Astrocyte (in vitro differentiated cells and primary cell): Measurements from ENCODE around the gene BTRC. TPM values are rescaled to one million over a fixed set of nuclear protein-coding genes. Genes with fewer than 3 reads are reported as not detected.
"Not testable (repeated sequence)": the region's sequence is repeated elsewhere in the genome, so short reads cannot be mapped to it uniquely, and the experiment has no call there.

Experiments
- DNase-seq: peaks from one replicate; pipeline ENCODE4 v3.0.0-alpha.2; 2010; ENCODE audit warnings: low read depth
- FAIRE-seq: peaks from 2 replicates; lab custom pipeline; 2011; peaks lifted over from hg19 to GRCh38; lab: Jason Lieb, UNC
- H2AFZ ChIP-seq: 2 replicates; pipeline ENCODE4 v1.6.0; 2012; ENCODE audit warnings: low read depth, low read length, inconsistent platforms
- H3K27ac ChIP-seq: 2 replicates; pipeline ENCODE4 v1.5.1; 2011; ENCODE audit warnings: low read depth, low read length, inconsistent platforms
- H3K27me3 ChIP-seq: 2 replicates; pipeline ENCODE4 v1.6.0; 2011; ENCODE audit warnings: low read length, inconsistent platforms; ENCODE audit not compliant: insufficient read depth
- H3K36me3 ChIP-seq: 2 replicates; pipeline ENCODE4 v1.5.1; 2011; ENCODE audit warnings: low read length, inconsistent platforms; ENCODE audit not compliant: insufficient read depth
- H3K4me1 ChIP-seq: 2 replicates; pipeline ENCODE4 v1.5.1; 2011; ENCODE audit warnings: low read length, inconsistent platforms; ENCODE audit not compliant: insufficient read depth
- H3K4me2 ChIP-seq: 2 replicates; pipeline ENCODE4 v1.6.0; 2012; ENCODE audit warnings: low read length, inconsistent platforms
- H3K4me3 ChIP-seq: 2 replicates; pipeline ENCODE4 v1.5.1; 2011; ENCODE audit warnings: low read depth, mild to moderate bottlenecking, low read length, inconsistent platforms; ENCODE audit not compliant: insufficient read depth
- H3K79me2 ChIP-seq: 2 replicates; pipeline ENCODE4 v1.6.0; 2012; ENCODE audit warnings: mild to moderate bottlenecking, low read length, inconsistent platforms; ENCODE audit not compliant: insufficient read depth
- H3K9ac ChIP-seq: 2 replicates; pipeline ENCODE4 v1.6.0; 2012; ENCODE audit warnings: mild to moderate bottlenecking, low read length, inconsistent platforms
- H3K9me3 ChIP-seq: 2 replicates; pipeline ENCODE4 v1.5.1; 2012; ENCODE audit warnings: low read depth, mild to moderate bottlenecking, low read length, inconsistent platforms; ENCODE audit not compliant: insufficient read depth
- H4K20me1 ChIP-seq: 2 replicates; pipeline ENCODE4 v1.6.0; 2012; ENCODE audit warnings: low read length, inconsistent platforms; ENCODE audit not compliant: insufficient read depth
- H3K27ac Mint-ChIP-seq: one replicate; pipeline ENCODE4 v1.8.0; 2021; ENCODE audit warnings: mild to moderate bottlenecking, mixed read lengths; ENCODE audit not compliant: unreplicated experiment
- H3K27me3 Mint-ChIP-seq: one replicate; pipeline ENCODE4 v1.8.0; 2021; ENCODE audit warnings: low read depth, mixed read lengths; ENCODE audit not compliant: unreplicated experiment
- H3K36me3 Mint-ChIP-seq: one replicate; pipeline ENCODE4 v1.8.0; 2021; ENCODE audit warnings: low read depth, mixed read lengths; ENCODE audit not compliant: unreplicated experiment
- H3K4me1 Mint-ChIP-seq: one replicate; pipeline ENCODE4 v1.8.0; 2021; ENCODE audit warnings: low read depth, mixed read lengths; ENCODE audit not compliant: unreplicated experiment
- H3K4me3 Mint-ChIP-seq: one replicate; pipeline ENCODE4 v1.8.0; 2021; ENCODE audit warnings: mild to moderate bottlenecking, moderate library complexity, mixed read lengths; ENCODE audit not compliant: unreplicated experiment
- H3K9me3 Mint-ChIP-seq: one replicate; pipeline ENCODE4 v1.8.0; 2021; ENCODE audit warnings: mild to moderate bottlenecking, mixed read lengths; ENCODE audit not compliant: unreplicated experiment
- CTCF ChIP-seq: IDR thresholded peaks from 2 replicates; pipeline ENCODE4 v1.5.1; 2011; ENCODE audit warnings: low read depth, mild to moderate bottlenecking, inconsistent platforms, low read length, moderate library complexity; ENCODE audit not compliant: insufficient read depth
- EZH2 ChIP-seq: IDR thresholded peaks from 2 replicates; pipeline ENCODE4 v1.6.1; 2012; ENCODE audit warnings: mild to moderate bottlenecking, low read length, inconsistent platforms; ENCODE audit not compliant: insufficient read depth
- total RNA-seq: library from RNA; stranded (reverse); gene quantifications from 2 replicates; pipeline ENCODE4 v1.2.1, GENCODE V29; 2021

BTRC gene
- total RNA-seq, 1 donor from 2014 or later = 33.3 TPM

DNA sequence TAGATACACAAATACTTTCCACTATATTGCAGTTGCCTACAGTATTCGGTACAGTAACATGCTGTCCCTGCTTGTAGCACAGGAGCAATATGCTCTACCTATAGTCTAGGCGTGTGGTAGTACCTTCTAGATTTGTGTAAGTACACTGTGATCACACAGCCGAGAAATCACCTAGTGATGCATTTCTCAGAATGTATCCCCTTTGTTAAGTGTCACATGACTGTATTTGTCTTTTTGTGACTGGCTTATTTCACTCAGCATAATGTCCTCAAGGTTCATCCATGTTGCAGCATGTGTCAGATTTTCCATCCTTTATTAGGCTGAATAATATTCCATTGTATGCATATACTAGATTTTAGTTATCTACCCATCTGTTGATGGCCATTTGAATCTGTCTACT is 61.9 kb downstream of the BTRC start:
- FAIRE-seq = peak; percentile 59
- Mint-ChIP-seq H3K36me3 (no peaks in the 10 kb centered on the region), H3K27me3 (no peaks in the 10 kb centered on the region), H3K9me3 (no peaks in the 10 kb centered on the region), H3K27ac (no peak overlapping the region), H3K4me3 (no peak overlapping the region), H3K4me1 (no peaks in the 10 kb centered on the region)
- H3K4me2 ChIP-seq = no peak overlapping the region
- no peaks in the 10 kb centered on the region for H3K4me1 ChIP-seq
- no peak overlapping the region for H3K4me3 ChIP-seq
- peaks cover 10% of the 10 kb centered on the region for H3K79me2 ChIP-seq
- no peaks in the 10 kb centered on the region for H3K36me3 ChIP-seq
- peaks cover 36% of the 10 kb centered on the region for H4K20me1 ChIP-seq
- no peak overlapping the region for H3K27ac ChIP-seq
- DNase-seq = no peak
- no peaks in the 10 kb centered on the region for H3K9me3 ChIP-seq
- no peak overlapping the region for H2AFZ ChIP-seq
- no peaks in the 10 kb centered on the region for H3K27me3 ChIP-seq
- no peak for TF ChIP-seq CTCF
- TF ChIP-seq EZH2 = no peak
- H3K9ac ChIP-seq = no peak overlapping the region

DNA sequence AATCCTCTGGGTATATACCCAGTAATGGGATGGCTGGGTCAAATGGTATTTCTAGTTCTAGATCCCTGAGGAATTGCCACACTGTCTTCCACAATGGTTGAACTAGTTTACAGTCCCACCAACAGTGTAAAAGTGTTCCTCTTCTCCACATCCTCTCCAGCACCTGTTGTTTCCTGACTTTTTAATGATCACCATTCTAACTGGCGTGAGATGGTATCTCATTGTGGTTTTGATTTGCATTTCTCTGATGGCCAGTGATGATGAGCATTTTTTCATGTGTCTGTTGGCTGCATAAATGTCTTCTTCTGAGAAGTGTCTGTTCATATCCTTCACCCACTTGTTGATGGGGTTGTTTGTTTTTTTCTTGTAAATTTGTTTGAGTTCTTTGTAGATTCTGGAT is 68.0 kb downstream of the BTRC start:
- not testable (repeated sequence) for H3K4me1 ChIP-seq, H3K4me3 ChIP-seq, H3K9me3 ChIP-seq, DNase-seq, H3K27ac ChIP-seq, H3K27me3 Mint-ChIP-seq, H3K9ac ChIP-seq, H3K4me1 Mint-ChIP-seq, H3K9me3 Mint-ChIP-seq, H2AFZ ChIP-seq, H3K36me3 Mint-ChIP-seq, H3K4me2 ChIP-seq, FAIRE-seq, H3K27me3 ChIP-seq, H3K4me3 Mint-ChIP-seq, H3K36me3 ChIP-seq, H3K27ac Mint-ChIP-seq
- peaks cover 15% of the 10 kb centered on the region for H3K79me2 ChIP-seq
- peaks cover 45% of the 10 kb centered on the region for H4K20me1 ChIP-seq

GRCh38 chr10:101425535-101425934 is 71.6 kb downstream of the BTRC start:
- Histone ChIP-seq H3K4me1 (no peaks in the 10 kb centered on the region), H4K20me1 (peaks cover 44% of the 10 kb centered on the region), H2AFZ (no peak overlapping the region), H3K27me3 (no peaks in the 10 kb centered on the region), H3K36me3 (no peaks in the 10 kb centered on the region), H3K4me2 (no peak overlapping the region), H3K4me3 (no peak overlapping the region), H3K27ac (no peak overlapping the region), H3K9ac (no peak overlapping the region), H3K9me3 (no peaks in the 10 kb centered on the region), H3K79me2 (peaks cover 15% of the 10 kb centered on the region)
- H3K9me3 Mint-ChIP-seq = no peaks in the 10 kb centered on the region
- H3K4me1 Mint-ChIP-seq = no peaks in the 10 kb centered on the region
- no peak overlapping the region for H3K27ac Mint-ChIP-seq
- no peaks in the 10 kb centered on the region for H3K27me3 Mint-ChIP-seq
- no peak overlapping the region for H3K4me3 Mint-ChIP-seq
- no peak for DNase-seq
- no peak for FAIRE-seq
- H3K36me3 Mint-ChIP-seq = no peaks in the 10 kb centered on the region
- no peak for TF ChIP-seq CTCF
